ENCODE data around the gene AFTPH.

DNA sequence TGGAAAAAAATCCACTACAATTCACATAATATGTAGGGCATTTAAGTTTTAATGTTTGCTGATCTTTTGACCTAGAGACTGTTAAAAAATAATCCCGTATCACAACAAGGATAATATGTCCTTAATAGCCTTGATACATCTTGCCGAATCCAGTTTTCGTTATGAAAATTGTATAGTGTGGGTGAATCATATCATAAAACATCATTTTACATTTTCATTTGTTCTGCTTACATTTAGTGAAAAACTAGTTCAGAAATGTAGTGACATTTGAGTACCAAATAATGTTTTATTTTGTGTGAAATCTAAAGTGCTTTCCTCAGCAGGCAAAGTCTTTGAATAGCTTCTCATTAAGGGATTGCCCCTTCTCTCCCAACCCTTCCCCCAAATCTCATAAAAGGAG lies 1.9 kb downstream of the AFTPH start:
- TF ChIP-seq MAX (IDR thresholded peaks at IDR 0.05), result no peak
- no peak for TF ChIP-seq CEBPB (IDR thresholded peaks at IDR 0.05)
- TF ChIP-seq, protein P1, sequence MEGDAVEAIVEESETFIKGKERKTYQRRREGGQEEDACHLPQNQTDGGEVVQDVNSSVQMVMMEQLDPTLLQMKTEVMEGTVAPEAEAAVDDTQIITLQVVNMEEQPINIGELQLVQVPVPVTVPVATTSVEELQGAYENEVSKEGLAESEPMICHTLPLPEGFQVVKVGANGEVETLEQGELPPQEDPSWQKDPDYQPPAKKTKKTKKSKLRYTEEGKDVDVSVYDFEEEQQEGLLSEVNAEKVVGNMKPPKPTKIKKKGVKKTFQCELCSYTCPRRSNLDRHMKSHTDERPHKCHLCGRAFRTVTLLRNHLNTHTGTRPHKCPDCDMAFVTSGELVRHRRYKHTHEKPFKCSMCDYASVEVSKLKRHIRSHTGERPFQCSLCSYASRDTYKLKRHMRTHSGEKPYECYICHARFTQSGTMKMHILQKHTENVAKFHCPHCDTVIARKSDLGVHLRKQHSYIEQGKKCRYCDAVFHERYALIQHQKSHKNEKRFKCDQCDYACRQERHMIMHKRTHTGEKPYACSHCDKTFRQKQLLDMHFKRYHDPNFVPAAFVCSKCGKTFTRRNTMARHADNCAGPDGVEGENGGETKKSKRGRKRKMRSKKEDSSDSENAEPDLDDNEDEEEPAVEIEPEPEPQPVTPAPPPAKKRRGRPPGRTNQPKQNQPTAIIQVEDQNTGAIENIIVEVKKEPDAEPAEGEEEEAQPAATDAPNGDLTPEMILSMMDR (IDR thresholded peaks at IDR 0.05), result no peak
- TF ChIP-seq POLR2AphosphoS2 (conservative IDR thresholded peaks at IDR 0.05; ENCODE audit: low read length), result no peak
- TF ChIP-seq RFX5 (IDR thresholded peaks at IDR 0.05), result no peak
- no peak for TF ChIP-seq EHMT2 (IDR thresholded peaks at IDR 0.05; ENCODE audit: low read depth)
- no peak for TF ChIP-seq POLR2A (IDR thresholded peaks at IDR 0.05; ENCODE audit: low read length)
- no peak for TF ChIP-seq CHD2 (IDR thresholded peaks at IDR 0.05; ENCODE audit: low read length, partially characterized antibody)

All from A549 (cell line).